IPS-NIHi11 (cell line): ENCODE data around the gene SORCS3.

ENCODE experiments used
- DNase-seq: peaks from one replicate; pipeline ENCODE4 v3.0.0; 2012; ENCODE audit warnings: mixed read lengths, low spot score

Gene SORCS3

GRCh38 chr10:105187243-105187642, 546.2 kb downstream of the SORCS3 start:
- no peak for DNase-seq

- DNase-seq: no peak
Observed at GRCh38 chr10:105188737-105189462, 547.8 kb downstream of the SORCS3 start.

- DNase-seq: no peak
Observed at GRCh38 chr10:105189463-105189800, 548.3 kb downstream of the SORCS3 start.

- DNase-seq: no peak
Observed at GRCh38 chr10:105192146-105192545, 551.1 kb downstream of the SORCS3 start.

- DNase-seq: no peak
Observed at GRCh38 chr10:105192861-105193260, 551.8 kb downstream of the SORCS3 start.

GRCh38 chr10:105195831-105196230, 554.7 kb downstream of the SORCS3 start:
- DNase-seq: no peak

- no peak for DNase-seq
Observed at GRCh38 chr10:105197598-105198364, 556.7 kb downstream of the SORCS3 start.

GRCh38 chr10:105206616-105207015, 565.5 kb downstream of the SORCS3 start:
- DNase-seq: no peak

GRCh38 chr10:105207476-105207995, 566.4 kb downstream of the SORCS3 start:
- DNase-seq: no peak

GRCh38 chr10:105210546-105210945, 569.5 kb downstream of the SORCS3 start:
- DNase-seq: no peak

- DNase-seq: no peak
Observed at GRCh38 chr10:105237685-105238084, 596.6 kb downstream of the SORCS3 start.

- DNase-seq: no peak
Observed at GRCh38 chr10:105239311-105240219, 598.5 kb downstream of the SORCS3 start.

- no peak for DNase-seq
Observed at GRCh38 chr10:105241254-105241653, 600.2 kb downstream of the SORCS3 start.

GRCh38 chr10:105243381-105243780, 602.3 kb downstream of the SORCS3 start:
- DNase-seq: no peak

- DNase-seq: no peak
Observed at GRCh38 chr10:105243825-105244224, 602.7 kb downstream of the SORCS3 start.

GRCh38 chr10:105247831-105248499, 606.9 kb downstream of the SORCS3 start:
- DNase-seq: no peak

GRCh38 chr10:105252911-105253310, 611.8 kb downstream of the SORCS3 start:
- no peak for DNase-seq

- DNase-seq: no peak
Observed at GRCh38 chr10:105253515-105254212, 612.6 kb downstream of the SORCS3 start.

GRCh38 chr10:105258036-105258673, 617.1 kb downstream of the SORCS3 start:
- DNase-seq: no peak

GRCh38 chr10:105258674-105259065, 617.6 kb downstream of the SORCS3 start:
- DNase-seq: no peak

- DNase-seq: no peak
Observed at GRCh38 chr10:105259201-105259600, 618.1 kb downstream of the SORCS3 start.
